Naive thymus-derived CD8-positive, alpha-beta T cell (primary cell): Measurements from ENCODE around the gene YIF1A. TPM values are rescaled to one million over a fixed set of nuclear protein-coding genes. Genes with fewer than 3 reads are reported as not detected.

Experiments used
- ATAC-seq, 2 donors: fragments of 150-1000 bp; cut with Tn5 transposase in 1 of 2; sonication (Bioruptor Pico), chemical (Tn5 transposase) in 1 of 2; 1 replicate in 1 of 2; 2 replicates in 1 of 2; pipeline ENCODE4 v1.10.0; 2021; ENCODE audit warnings: mild to moderate bottlenecking in 2 of 2, moderate library complexity in 2 of 2
- POLR2A ChIA-PET: fragments of 350-600 bp; sonication (Branson Sonifier 250); formaldehyde crosslinking; loops from one replicate; lab custom pipeline; 2021; ENCODE audit warnings: antibody characterized with exemption; lab: Charles Lee
- DNase-seq, 10 donors: peaks; one replicate each; pipeline versions ENCODE4 v3.0.0 to v3.0.0-alpha.2; 2020 to 2022
- H3K27ac Mint-ChIP-seq, 10 donors: one replicate each; pipeline ENCODE4 v1.8.0; 2020 to 2022; ENCODE audit warnings: mild to moderate bottlenecking in 10 of 10, mixed read lengths in 10 of 10, moderate library complexity in 4 of 10, inconsistent platforms in 1 of 10
- H3K27me3 Mint-ChIP-seq, 5 donors: one replicate each; pipeline ENCODE4 v1.8.0; 2021 to 2022; ENCODE audit warnings: mixed read lengths in 5 of 5
- H3K36me3 Mint-ChIP-seq, 3 donors: one replicate each; pipeline ENCODE4 v1.8.0; 2020 to 2022; ENCODE audit warnings: mixed read lengths in 3 of 3, mild to moderate bottlenecking in 2 of 3, inconsistent platforms in 1 of 3
- H3K4me1 Mint-ChIP-seq, 4 donors: one replicate each; pipeline ENCODE4 v1.8.0; 2021 to 2022; ENCODE audit warnings: mixed read lengths in 4 of 4
- H3K4me3 Mint-ChIP-seq, 10 donors: one replicate each; pipeline ENCODE4 v1.8.0; 2020 to 2022; ENCODE audit warnings: mild to moderate bottlenecking in 10 of 10, mixed read lengths in 10 of 10, moderate library complexity in 6 of 10, inconsistent platforms in 1 of 10
- H3K9me3 Mint-ChIP-seq, 9 donors: one replicate each; pipeline ENCODE4 v1.8.0; 2020 to 2022; ENCODE audit warnings: mixed read lengths in 9 of 9, mild to moderate bottlenecking in 3 of 9, inconsistent platforms in 1 of 9, moderate library complexity in 1 of 9
- polyA plus RNA-seq, 3 donors: library from polyadenylated mRNA; unstranded; fragments of 300-500 nt; fragmentation: Illumina TruSeq; gene quantifications; one replicate each; pipeline ENCODE4 v1.2.3, GENCODE V29; 2021
- total RNA-seq, 8 experiments: library from RNA in 2 of 8; stranded (reverse) in 2 of 8; gene quantifications; one replicate each; pipeline ENCODE4 v1.2.3 and lab custom pipeline; 2021 to 2026

Gene YIF1A
- total and polyA plus RNA-seq, 5 experiments from 2014 or later = 26.9 to 59.9 (median 49.1) TPM

DNA sequence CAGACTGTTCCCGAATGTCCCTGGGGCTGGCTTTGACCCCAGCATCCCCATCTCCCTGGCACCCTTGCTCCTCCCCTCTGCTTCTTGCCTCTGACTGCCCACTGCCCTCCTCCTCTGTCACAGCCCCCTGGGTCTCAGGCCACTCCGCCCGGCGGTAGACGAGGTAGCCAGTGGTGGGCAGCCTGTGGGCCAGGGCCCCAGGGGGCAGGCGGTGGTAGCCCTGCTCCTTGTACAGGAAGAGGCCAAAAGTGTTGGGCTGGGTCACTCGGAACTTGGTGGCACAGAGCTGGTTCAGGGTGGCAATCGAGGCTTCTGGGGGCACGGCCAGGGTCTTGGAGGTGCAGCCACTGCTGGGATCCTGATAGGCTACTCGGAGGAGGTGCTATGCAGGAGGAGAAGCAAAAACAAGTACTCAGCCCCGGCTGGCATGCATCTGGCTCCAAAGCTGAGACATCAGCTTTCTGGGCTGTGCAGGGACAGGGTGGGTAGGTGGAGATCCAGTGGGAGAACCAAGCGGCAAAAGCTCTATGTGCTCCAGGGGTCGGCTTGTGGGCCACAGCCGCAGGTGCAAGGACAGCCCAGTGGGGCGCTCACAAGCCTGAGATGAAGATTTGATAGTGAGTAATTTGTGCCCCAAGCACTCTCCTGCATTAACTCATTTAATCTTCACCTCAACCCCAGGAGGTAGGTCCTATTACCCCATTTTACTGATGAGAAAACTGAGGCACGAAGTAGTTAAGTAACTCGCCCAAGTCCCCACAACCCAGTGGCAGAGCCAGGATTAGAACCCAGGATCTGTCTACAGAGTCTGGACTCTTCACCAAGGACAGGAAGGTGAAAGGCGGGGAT lies 43.7 kb upstream of the YIF1A start:
- Mint-ChIP-seq H3K4me1 (peaks cover 19 to 38% (median 37%) of the 10 kb centered on the region in 4 donors), H3K9me3 (no peaks in the 10 kb centered on the region), H3K4me3 (no peak overlapping the region), H3K36me3 (peaks cover 0 to 5% (median 0%) of the 10 kb centered on the region in 3 donors), H3K27ac (peak overlapping the region in 2 of 10 donors; percentile 28 to 62), H3K27me3 (no peaks in the 10 kb centered on the region)
- DNase-seq = peak in 1 of 10 donors; percentile 50
- ATAC-seq = no peak
- POLR2A ChIA-PET = interaction anchor here (1.7 to 5.1 kb wide), 4 partner anchors 12 to 21 kb away, joined by 4 to 45 read pairs (median 20); partner anchors contain the start of gene BRMS1

DNA sequence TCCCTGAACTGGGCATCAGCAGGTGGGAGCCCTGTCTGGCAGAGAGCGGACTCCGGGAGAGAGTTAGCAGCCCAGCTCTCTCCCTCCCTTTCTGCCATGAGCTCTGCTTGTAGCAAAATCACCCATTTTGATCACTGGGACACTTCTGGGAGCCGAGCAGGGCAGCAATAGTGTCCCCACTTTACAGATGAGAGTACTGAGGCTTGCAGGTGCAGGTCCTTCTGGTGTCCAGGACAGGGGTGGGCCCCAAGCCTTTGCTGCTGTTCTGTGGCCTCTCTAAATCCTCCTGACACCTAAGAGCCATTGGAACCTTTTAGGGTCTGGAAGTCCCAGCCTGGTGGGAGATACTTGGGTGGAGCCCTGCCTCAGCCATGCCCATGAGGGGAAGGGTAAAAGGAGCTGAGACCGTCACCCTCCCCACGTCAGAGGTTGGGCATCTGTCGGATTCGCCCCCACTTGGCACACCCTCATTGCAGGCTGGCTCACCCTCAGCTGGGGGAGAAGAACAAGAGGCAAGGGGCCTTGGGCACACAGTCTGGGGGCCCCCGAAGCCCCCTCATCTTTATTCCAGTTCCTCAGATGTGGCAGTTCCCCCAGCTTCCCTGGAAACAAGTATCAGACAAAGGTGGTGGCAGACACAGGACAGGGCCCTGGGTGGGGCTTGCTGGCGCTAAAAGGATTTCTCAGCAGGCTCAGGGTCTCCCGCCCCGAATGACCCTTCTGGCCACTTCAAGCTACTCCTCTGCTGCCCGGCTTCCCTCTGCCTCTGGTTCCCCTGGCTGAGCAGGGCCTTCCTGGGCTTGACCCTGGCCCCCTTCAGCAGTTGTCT lies 42.8 kb upstream of the YIF1A start:
- POLR2A ChIA-PET = interaction anchor here (0.6 to 5.1 kb wide), 6 partner anchors 12 to 1001 kb away, joined by 3 to 45 read pairs (median 4); partner anchors contain the start of gene BRMS1
- H3K27ac Mint-ChIP-seq = peak overlapping the region in 2 of 10 donors; percentile 21 to 28
- H3K9me3 Mint-ChIP-seq = no peaks in the 10 kb centered on the region
- no peak overlapping the region for H3K4me3 Mint-ChIP-seq
- ATAC-seq (no peak), DNase-seq (peak in 1 of 10 donors; percentile 24)
- H3K36me3 Mint-ChIP-seq = no peaks in the 10 kb centered on the region
- H3K27me3 Mint-ChIP-seq = no peaks in the 10 kb centered on the region
- peaks cover 21 to 37% (median 35%) of the 10 kb centered on the region in 4 donors for H3K4me1 Mint-ChIP-seq

GRCh38 chr11:66330931-66331330 lies 42.0 kb upstream of the YIF1A start:
- Mint-ChIP-seq H3K27ac (no peak overlapping the region), H3K36me3 (no peaks in the 10 kb centered on the region), H3K27me3 (no peaks in the 10 kb centered on the region), H3K4me3 (no peak overlapping the region), H3K4me1 (peaks cover 17 to 37% (median 34%) of the 10 kb centered on the region in 4 donors), H3K9me3 (no peaks in the 10 kb centered on the region)
- DNase-seq (peak in 1 of 10 donors; percentile 59), ATAC-seq (no peak)
- POLR2A ChIA-PET = interaction anchor here (0.5 to 5.1 kb wide), 7 partner anchors 13 to 1000 kb away, joined by 3 to 45 read pairs (median 4); partner anchors contain the start of gene BRMS1

GRCh38 chr11:66329165-66329673 lies 40.3 kb upstream of the YIF1A start:
- no peaks in the 10 kb centered on the region for H3K36me3 Mint-ChIP-seq
- peak overlapping the region in 9 of 10 donors; percentile 7 to 95 (median 88) for H3K27ac Mint-ChIP-seq
- POLR2A ChIA-PET = interaction anchor here (0.8 to 5.1 kb wide), 5 partner anchors 12 to 57 kb away, joined by 3 to 45 read pairs (median 9); partner anchors contain the start of genes BRMS1 and CD248
- no peaks in the 10 kb centered on the region for H3K27me3 Mint-ChIP-seq
- no peaks in the 10 kb centered on the region for H3K9me3 Mint-ChIP-seq
- peak overlapping the region in 1 of 10 donors; percentile 78 for H3K4me3 Mint-ChIP-seq
- peaks cover 19 to 41% (median 40%) of the 10 kb centered on the region in 4 donors for H3K4me1 Mint-ChIP-seq
- ATAC-seq (no peak), DNase-seq (no peak)

DNA sequence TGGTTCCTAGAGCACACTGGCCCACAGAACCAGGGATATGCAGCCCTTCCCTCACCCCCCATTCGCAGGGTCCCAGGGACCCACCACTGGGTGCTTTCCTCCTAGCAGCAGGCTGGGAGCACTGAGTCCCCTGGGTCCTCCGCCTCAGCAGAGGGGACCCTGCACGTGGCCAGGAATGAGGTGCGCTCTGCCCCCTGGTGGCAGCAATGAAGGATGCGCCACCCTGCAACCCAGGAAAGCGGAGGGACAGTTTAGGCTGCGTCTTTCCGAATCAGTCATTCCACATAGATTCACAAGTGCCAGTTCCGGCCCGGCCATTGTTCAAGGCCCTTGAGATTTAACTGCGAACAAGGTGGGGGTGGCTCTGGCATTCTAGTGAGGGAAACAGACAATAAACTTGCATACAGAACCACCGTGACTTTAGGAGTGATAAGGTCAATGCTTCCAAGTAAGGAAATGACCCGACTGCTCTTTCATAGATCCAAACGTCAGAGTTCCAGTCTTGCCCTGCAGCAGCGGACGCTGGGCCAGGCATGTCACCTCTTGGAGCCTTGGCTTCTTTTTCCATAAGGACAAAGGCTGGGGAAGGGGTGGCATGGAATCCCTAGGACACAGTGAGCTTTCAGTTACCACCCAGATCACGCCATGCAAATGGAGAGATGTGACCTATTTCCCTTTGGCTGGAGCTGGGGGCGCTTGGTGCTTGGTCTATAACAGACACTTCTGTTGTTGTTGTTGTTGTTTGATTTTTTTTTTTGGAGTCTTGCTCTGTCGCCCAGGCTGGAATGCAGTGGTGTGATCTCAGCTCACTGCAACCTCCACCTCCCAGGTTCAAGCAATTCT lies 39.6 kb upstream of the YIF1A start:
- peaks cover 25 to 48% (median 44%) of the 10 kb centered on the region in 4 donors for H3K4me1 Mint-ChIP-seq
- POLR2A ChIA-PET = interaction anchor here (0.9 to 5.1 kb wide), 3 partner anchors 12 to 17 kb away, joined by 4 to 45 read pairs (median 13); partner anchors contain the start of genes BRMS1 and CD248
- H3K27ac Mint-ChIP-seq = peak overlapping the region; percentile 85 to 95 (median 91)

GRCh38 chr11:66328031-66328301 lies 39.0 kb upstream of the YIF1A start:
- Mint-ChIP-seq H3K27me3 (no peaks in the 10 kb centered on the region), H3K4me3 (peak overlapping the region in 6 of 10 donors; percentile 20 to 88 (median 68)), H3K36me3 (no peaks in the 10 kb centered on the region), H3K9me3 (no peaks in the 10 kb centered on the region), H3K4me1 (peaks cover 31 to 53% (median 50%) of the 10 kb centered on the region in 4 donors), H3K27ac (peak overlapping the region; percentile 85 to 95 (median 91))
- peak in 3 of 10 donors; percentile 31 to 80 (median 41) for DNase-seq
- peak; percentile 41 to 60 for ATAC-seq
- POLR2A ChIA-PET = interaction anchor here (5.1 kb wide), 1 partner anchor 16 kb away, joined by 45 read pairs; no protein-coding TSS in a partner anchor

More for the DNA sequence above, 39.6 kb upstream of the YIF1A start:
- H3K9me3 Mint-ChIP-seq = no peaks in the 10 kb centered on the region
- H3K27me3 Mint-ChIP-seq = no peaks in the 10 kb centered on the region
- ATAC-seq = peak; percentile 88 to 89
- DNase-seq = peak; percentile 70 to 90 (median 80)
- H3K36me3 Mint-ChIP-seq = no peaks in the 10 kb centered on the region
- peak overlapping the region; percentile 20 to 88 (median 70) for H3K4me3 Mint-ChIP-seq

- POLR2A ChIA-PET = interaction anchor here (0.7 to 4.0 kb wide), 4 partner anchors 12 to 45 kb away, joined by 3 to 126 read pairs (median 4); partner anchors contain the start of genes CD248 and SLC29A2
- Mint-ChIP-seq H3K27ac (peak overlapping the region; percentile 85 to 95 (median 91)), H3K9me3 (no peaks in the 10 kb centered on the region), H3K4me3 (peak overlapping the region in 9 of 10 donors; percentile 20 to 88 (median 61)), H3K27me3 (no peaks in the 10 kb centered on the region), H3K36me3 (no peaks in the 10 kb centered on the region), H3K4me1 (peaks cover 33 to 59% (median 53%) of the 10 kb centered on the region in 4 donors)
- ATAC-seq = no peak
- no peak for DNase-seq
Measured at GRCh38 chr11:66327171-66328030, 38.5 kb upstream of the YIF1A start.

GRCh38 chr11:66326261-66327111 lies 37.5 kb upstream of the YIF1A start:
- Mint-ChIP-seq H3K4me3 (peak overlapping the region in 8 of 10 donors; percentile 26 to 74 (median 65)), H3K9me3 (no peaks in the 10 kb centered on the region), H3K27me3 (no peaks in the 10 kb centered on the region), H3K4me1 (peaks cover 36 to 68% (median 60%) of the 10 kb centered on the region in 4 donors), H3K36me3 (no peaks in the 10 kb centered on the region), H3K27ac (peak overlapping the region; percentile 81 to 96 (median 91))
- POLR2A ChIA-PET = interaction anchor here (0.6 to 4.0 kb wide), 7 partner anchors 9 to 68 kb away, joined by 3 to 126 read pairs (median 3); partner anchors contain the start of genes CD248 and SLC29A2
- DNase-seq = peak in 5 of 10 donors; percentile 41 to 75 (median 45)
- peak; percentile 54 to 56 for ATAC-seq

DNA sequence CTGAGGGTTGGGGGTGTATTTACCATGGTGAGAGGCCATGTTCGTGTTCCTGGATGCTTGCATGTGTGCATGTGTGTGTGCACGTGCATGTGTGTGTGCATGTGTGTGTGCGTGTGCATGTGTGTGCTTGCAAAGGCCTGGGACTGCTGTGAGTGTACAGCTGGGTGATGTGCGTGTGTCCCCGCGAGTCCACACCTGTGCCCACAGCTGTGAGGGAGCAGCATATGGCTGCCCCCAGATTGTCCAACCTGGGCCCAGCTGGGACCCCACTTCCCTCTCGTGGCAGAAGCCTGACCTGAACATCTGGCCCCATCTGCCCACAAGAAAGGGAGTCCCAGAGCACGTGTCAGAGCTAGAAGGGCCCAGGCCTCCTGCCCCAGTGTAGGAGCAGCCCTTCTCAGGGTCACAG lies 36.3 kb upstream of the YIF1A start:
- ATAC-seq = no peak
- POLR2A ChIA-PET = interaction anchor here (0.6 to 4.0 kb wide), 4 partner anchors 10 to 1205 kb away, joined by 3 to 126 read pairs (median 4); partner anchors contain the start of genes BRMS1 and CD248
- Mint-ChIP-seq H3K4me1 (peaks cover 36 to 73% (median 63%) of the 10 kb centered on the region in 4 donors), H3K36me3 (no peaks in the 10 kb centered on the region), H3K4me3 (peak overlapping the region in 3 of 10 donors; percentile 56 to 67 (median 63)), H3K9me3 (no peaks in the 10 kb centered on the region), H3K27ac (peak overlapping the region; percentile 81 to 96 (median 91)), H3K27me3 (no peaks in the 10 kb centered on the region)
- DNase-seq = no peak
